C4-2B (cell line): ENCODE data around the gene GALNS.
"Not testable (repeated sequence)": the region's sequence is repeated elsewhere in the genome, so short reads cannot be mapped to it uniquely, and the experiment has no call there.

ENCODE experiments used
- H3K27ac ChIP-seq: fragments of 450-650 bp; 2 replicates; pipeline ENCODE4 v1.5.1; 2017
- CTCF ChIP-seq: fragments of 450-650 bp; conservative IDR thresholded peaks from 2 replicates; pipeline ENCODE4 v1.5.1; 2017; ENCODE audit warnings: mild to moderate bottlenecking
- ZFX ChIP-seq: fragments of 450-650 bp; IDR thresholded peaks from 2 replicates; pipeline ENCODE4 v1.6.1; 2017

The GALNS gene

GRCh38 chr16:88893127-88893968 is 36.6 kb upstream of the GALNS start:
- H3K27ac ChIP-seq = no peak overlapping the region
- no peak for TF ChIP-seq ZFX
- TF ChIP-seq CTCF = no peak

GRCh38 chr16:88892065-88892464 is 35.3 kb upstream of the GALNS start:
- no peak overlapping the region for H3K27ac ChIP-seq
- no peak for TF ChIP-seq ZFX
- TF ChIP-seq CTCF = no peak

GRCh38 chr16:88891083-88891482 is 34.3 kb upstream of the GALNS start:
- TF ChIP-seq ZFX (no peak), CTCF (no peak)
- no peak overlapping the region for H3K27ac ChIP-seq

GRCh38 chr16:88889702-88890352 is 33.1 kb upstream of the GALNS start:
- H3K27ac ChIP-seq = not testable (repeated sequence)

- no peak overlapping the region for H3K27ac ChIP-seq
- TF ChIP-seq CTCF (no peak), ZFX (no peak)
Measured at GRCh38 chr16:88888461-88889387, 32.0 kb upstream of the GALNS start.

GRCh38 chr16:88888057-88888456 is 31.3 kb upstream of the GALNS start:
- H3K27ac ChIP-seq = no peak overlapping the region
- TF ChIP-seq CTCF = no peak
- TF ChIP-seq ZFX = no peak

GRCh38 chr16:88886845-88887521 is 30.2 kb upstream of the GALNS start:
- H3K27ac ChIP-seq = no peak overlapping the region
- TF ChIP-seq ZFX (no peak), CTCF (no peak)
